ENCODE measurements around the gene DYNC1H1. TPM values are rescaled to one million over a fixed set of nuclear protein-coding genes. Genes with fewer than 3 reads are reported as not detected.

The DYNC1H1 gene
- total RNA-seq, 1 donor from 2014 or later = 591 TPM

- DNase-seq (ENCODE audit: low read depth) (no peak), FAIRE-seq (no peak)
- Histone ChIP-seq H3K36me3 (ENCODE audit: insufficient read depth, low read length) (peaks cover 3% of the 10 kb centered on the region), H3K4me3 (ENCODE audit: insufficient read depth, low read depth, low read length) (no peak overlapping the region), H3K9me3 (ENCODE audit: insufficient read depth, low read depth, low read length) (no peaks in the 10 kb centered on the region), H3K4me1 (ENCODE audit: insufficient read depth, low read length) (peaks cover 5% of the 10 kb centered on the region), H3K27ac (ENCODE audit: low read depth, low read length) (no peak overlapping the region), H3K79me2 (ENCODE audit: insufficient read depth, low read length) (no peaks in the 10 kb centered on the region), H3K9ac (ENCODE audit: low read length) (no peak overlapping the region), H2AFZ (ENCODE audit: low read depth, low read length) (no peak overlapping the region), H3K4me2 (ENCODE audit: low read length) (no peak overlapping the region), H3K27me3 (ENCODE audit: insufficient read depth, low read length) (no peaks in the 10 kb centered on the region), H4K20me1 (ENCODE audit: insufficient read depth, low read length) (no peaks in the 10 kb centered on the region)
- TF ChIP-seq EZH2 (IDR thresholded peaks at IDR 0.05; ENCODE audit: insufficient read depth, low read length) (no peak), CTCF (IDR thresholded peaks at IDR 0.05; ENCODE audit: insufficient read depth, low read depth, low read length) (no peak)
- Mint-ChIP-seq H3K27me3 (ENCODE audit: low read depth, unreplicated experiment) (peaks cover 5% of the 10 kb centered on the region), H3K27ac (ENCODE audit: unreplicated experiment) (peak overlapping the region; percentile 7), H3K4me3 (ENCODE audit: unreplicated experiment) (no peak overlapping the region), H3K9me3 (ENCODE audit: unreplicated experiment) (no peaks in the 10 kb centered on the region), H3K4me1 (ENCODE audit: low read depth, unreplicated experiment) (no peaks in the 10 kb centered on the region), H3K36me3 (ENCODE audit: low read depth, unreplicated experiment) (peaks cover 6% of the 10 kb centered on the region)
Observed at GRCh38 chr14:101929946-101930345, 34.4 kb upstream of the DYNC1H1 start.

- no peak overlapping the region for H3K4me3 Mint-ChIP-seq (ENCODE audit: unreplicated experiment)
- H3K27me3 Mint-ChIP-seq (ENCODE audit: low read depth, unreplicated experiment) = peaks cover 11% of the 10 kb centered on the region
- peaks cover 5% of the 10 kb centered on the region for H3K4me1 ChIP-seq (ENCODE audit: insufficient read depth, low read length)
- DNase-seq (ENCODE audit: low read depth) (no peak), FAIRE-seq (no peak)
- H3K9me3 ChIP-seq (ENCODE audit: insufficient read depth, low read depth, low read length) = no peaks in the 10 kb centered on the region
- no peak overlapping the region for H3K27ac Mint-ChIP-seq (ENCODE audit: unreplicated experiment)
- no peaks in the 10 kb centered on the region for H4K20me1 ChIP-seq (ENCODE audit: insufficient read depth, low read length)
- H3K79me2 ChIP-seq (ENCODE audit: insufficient read depth, low read length) = no peaks in the 10 kb centered on the region
- H3K4me2 ChIP-seq (ENCODE audit: low read length) = no peak overlapping the region
- peaks cover 2% of the 10 kb centered on the region for H3K27me3 ChIP-seq (ENCODE audit: insufficient read depth, low read length)
- no peaks in the 10 kb centered on the region for H3K9me3 Mint-ChIP-seq (ENCODE audit: unreplicated experiment)
- H3K4me3 ChIP-seq (ENCODE audit: insufficient read depth, low read depth, low read length) = no peak overlapping the region
- H3K9ac ChIP-seq (ENCODE audit: low read length) = no peak overlapping the region
- no peaks in the 10 kb centered on the region for H3K4me1 Mint-ChIP-seq (ENCODE audit: low read depth, unreplicated experiment)
- H3K36me3 ChIP-seq (ENCODE audit: insufficient read depth, low read length) = no peaks in the 10 kb centered on the region
- H2AFZ ChIP-seq (ENCODE audit: low read depth, low read length) = no peak overlapping the region
- no peak overlapping the region for H3K27ac ChIP-seq (ENCODE audit: low read depth, low read length)
- TF ChIP-seq EZH2 (IDR thresholded peaks at IDR 0.05; ENCODE audit: insufficient read depth, low read length) (no peak), CTCF (IDR thresholded peaks at IDR 0.05; ENCODE audit: insufficient read depth, low read depth, low read length) (no peak)
- H3K36me3 Mint-ChIP-seq (ENCODE audit: low read depth, unreplicated experiment) = peaks cover 6% of the 10 kb centered on the region
Observed at GRCh38 chr14:101932673-101933072, 31.7 kb upstream of the DYNC1H1 start.

GRCh38 chr14:101933209-101933608 is 31.2 kb upstream of the DYNC1H1 start:
- Histone ChIP-seq H3K36me3 (ENCODE audit: insufficient read depth, low read length) (no peaks in the 10 kb centered on the region), H3K4me2 (ENCODE audit: low read length) (no peak overlapping the region), H3K27ac (ENCODE audit: low read depth, low read length) (no peak overlapping the region), H3K4me3 (ENCODE audit: insufficient read depth, low read depth, low read length) (no peak overlapping the region), H3K9ac (ENCODE audit: low read length) (no peak overlapping the region), H4K20me1 (ENCODE audit: insufficient read depth, low read length) (no peaks in the 10 kb centered on the region), H3K79me2 (ENCODE audit: insufficient read depth, low read length) (no peaks in the 10 kb centered on the region), H3K4me1 (ENCODE audit: insufficient read depth, low read length) (peaks cover 3% of the 10 kb centered on the region), H2AFZ (ENCODE audit: low read depth, low read length) (no peak overlapping the region), H3K27me3 (ENCODE audit: insufficient read depth, low read length) (peaks cover 2% of the 10 kb centered on the region), H3K9me3 (ENCODE audit: insufficient read depth, low read depth, low read length) (no peaks in the 10 kb centered on the region)
- FAIRE-seq (no peak), DNase-seq (ENCODE audit: low read depth) (no peak)
- TF ChIP-seq EZH2 (IDR thresholded peaks at IDR 0.05; ENCODE audit: insufficient read depth, low read length) = no peak
- no peak for TF ChIP-seq CTCF (IDR thresholded peaks at IDR 0.05; ENCODE audit: insufficient read depth, low read depth, low read length)
- no peak overlapping the region for H3K27ac Mint-ChIP-seq (ENCODE audit: unreplicated experiment)
- H3K36me3 Mint-ChIP-seq (ENCODE audit: low read depth, unreplicated experiment) = peaks cover 6% of the 10 kb centered on the region
- no peak overlapping the region for H3K4me3 Mint-ChIP-seq (ENCODE audit: unreplicated experiment)
- peaks cover 16% of the 10 kb centered on the region for H3K27me3 Mint-ChIP-seq (ENCODE audit: low read depth, unreplicated experiment)
- H3K4me1 Mint-ChIP-seq (ENCODE audit: low read depth, unreplicated experiment) = no peaks in the 10 kb centered on the region
- no peaks in the 10 kb centered on the region for H3K9me3 Mint-ChIP-seq (ENCODE audit: unreplicated experiment)

Data from astrocyte (in vitro differentiated cells and primary cell).